ENCODE results near the gene GRK4. TPM values are rescaled to one million over a fixed set of nuclear protein-coding genes. Genes with fewer than 3 reads are reported as not detected.

Gene GRK4
- total RNA-seq, 1 donor from 2014 or later, result 14.9 TPM

DNA sequence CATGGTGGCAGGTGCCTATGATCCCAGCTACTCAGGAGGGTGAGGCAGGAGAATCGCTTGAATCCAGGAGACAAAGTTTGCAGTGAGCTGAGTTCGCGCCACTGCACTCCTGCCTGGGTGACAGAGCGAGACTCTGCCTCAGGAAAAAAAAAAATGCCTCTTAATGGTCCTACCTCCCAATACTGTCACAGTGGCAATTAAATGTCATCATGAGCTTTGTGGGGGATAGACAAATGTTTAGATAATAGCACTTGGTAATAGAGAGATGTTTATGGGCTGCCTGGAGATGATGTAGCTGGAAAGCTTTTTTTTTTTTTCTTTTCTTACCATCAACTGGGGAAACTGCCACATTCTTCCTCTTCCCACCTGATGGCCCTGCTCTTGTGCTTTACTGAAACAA is 33.0 kb downstream of the GRK4 start:
- H3K27me3 Mint-ChIP-seq, result no peaks in the 10 kb centered on the region
- DNase-seq (ENCODE audit: low spot score, unreplicated experiment), result no peak

GRCh38 chr4:3007724-3008123 is 44.4 kb downstream of the GRK4 start:
- H3K4me1 Mint-ChIP-seq (ENCODE audit: low read depth), result peaks cover 23% of the 10 kb centered on the region
- H3K36me3 Mint-ChIP-seq (ENCODE audit: insufficient read depth), result no peaks in the 10 kb centered on the region
- TF ChIP-seq CTCF (IDR thresholded peaks at IDR 0.05; ENCODE audit: unreplicated experiment), result no peak
- no peak overlapping the region for H3K4me3 Mint-ChIP-seq (ENCODE audit: low read depth)
- no peaks in the 10 kb centered on the region for H3K9me3 Mint-ChIP-seq (ENCODE audit: low read depth)
- no peaks in the 10 kb centered on the region for H3K27me3 Mint-ChIP-seq
- H3K27ac Mint-ChIP-seq, result no peak overlapping the region
- DNase-seq (ENCODE audit: low spot score, unreplicated experiment), result no peak

More for the DNA sequence above, 33.0 kb downstream of the GRK4 start:
- Mint-ChIP-seq H3K4me1 (ENCODE audit: low read depth) (no peaks in the 10 kb centered on the region), H3K4me3 (ENCODE audit: low read depth) (no peak overlapping the region), H3K36me3 (ENCODE audit: insufficient read depth) (peaks cover 1% of the 10 kb centered on the region), H3K27ac (no peak overlapping the region), H3K9me3 (ENCODE audit: low read depth) (no peaks in the 10 kb centered on the region)
- TF ChIP-seq CTCF (IDR thresholded peaks at IDR 0.05; ENCODE audit: unreplicated experiment), result no peak

DNA sequence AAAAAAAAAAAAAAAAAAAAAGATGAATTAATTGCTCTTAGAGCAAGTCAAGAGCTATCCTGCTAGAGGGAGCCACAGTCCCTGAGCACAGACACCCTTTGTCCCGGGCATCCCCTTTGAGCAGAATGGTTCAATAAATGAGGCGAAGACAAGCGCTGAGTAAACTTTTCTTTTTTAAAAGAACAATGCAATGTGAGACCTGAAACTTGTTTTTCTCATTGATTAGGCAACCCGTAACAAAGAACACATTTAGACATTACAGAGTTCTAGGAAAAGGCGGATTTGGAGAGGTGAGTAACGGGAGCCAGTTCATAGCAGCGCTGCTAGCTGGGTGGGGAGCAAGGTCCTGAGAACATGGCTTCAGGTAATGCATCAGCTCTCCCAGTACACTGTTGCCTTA is 46.1 kb downstream of the GRK4 start:
- Mint-ChIP-seq H3K4me3 (ENCODE audit: low read depth) (peak overlapping the region; percentile 20), H3K27me3 (no peaks in the 10 kb centered on the region), H3K4me1 (ENCODE audit: low read depth) (peaks cover 34% of the 10 kb centered on the region), H3K36me3 (ENCODE audit: insufficient read depth) (no peaks in the 10 kb centered on the region), H3K27ac (peak overlapping the region; percentile 90), H3K9me3 (ENCODE audit: low read depth) (no peaks in the 10 kb centered on the region)
- peak; percentile 23 for DNase-seq (ENCODE audit: low spot score, unreplicated experiment)
- peak; percentile 49 for TF ChIP-seq CTCF (IDR thresholded peaks at IDR 0.05; ENCODE audit: unreplicated experiment)

GRCh38 chr4:3010577-3010976 is 47.2 kb downstream of the GRK4 start:
- Mint-ChIP-seq H3K4me1 (ENCODE audit: low read depth) (peaks cover 36% of the 10 kb centered on the region), H3K27me3 (no peaks in the 10 kb centered on the region), H3K27ac (peak overlapping the region; percentile 93), H3K9me3 (ENCODE audit: low read depth) (no peaks in the 10 kb centered on the region), H3K36me3 (ENCODE audit: insufficient read depth) (no peaks in the 10 kb centered on the region), H3K4me3 (ENCODE audit: low read depth) (no peak overlapping the region)
- DNase-seq (ENCODE audit: low spot score, unreplicated experiment), result no peak
- no peak for TF ChIP-seq CTCF (IDR thresholded peaks at IDR 0.05; ENCODE audit: unreplicated experiment)

DNA sequence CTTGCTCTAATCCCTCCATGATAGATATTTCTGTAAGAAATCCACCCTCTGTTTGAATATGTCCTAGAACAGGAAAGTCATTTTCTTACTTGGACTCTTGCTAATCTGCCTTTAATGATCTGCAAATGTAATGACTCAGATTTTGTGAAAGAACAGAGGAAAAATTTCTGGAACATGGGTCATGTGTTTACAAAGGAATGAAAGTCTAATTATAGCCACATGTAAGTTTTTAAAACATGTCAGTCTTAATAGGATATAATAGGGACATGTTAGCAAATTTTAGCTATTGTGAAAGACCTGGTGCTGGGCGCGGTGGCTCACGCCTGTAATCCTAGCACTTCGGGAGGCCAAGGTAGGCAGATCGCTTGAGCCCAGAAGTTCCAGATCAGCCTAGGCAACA is 47.6 kb downstream of the GRK4 start:
- H3K27ac Mint-ChIP-seq, result peak overlapping the region; percentile 93
- H3K4me3 Mint-ChIP-seq (ENCODE audit: low read depth), result no peak overlapping the region
- no peaks in the 10 kb centered on the region for H3K27me3 Mint-ChIP-seq
- DNase-seq (ENCODE audit: low spot score, unreplicated experiment), result no peak
- H3K36me3 Mint-ChIP-seq (ENCODE audit: insufficient read depth), result no peaks in the 10 kb centered on the region
- H3K4me1 Mint-ChIP-seq (ENCODE audit: low read depth), result peaks cover 36% of the 10 kb centered on the region
- H3K9me3 Mint-ChIP-seq (ENCODE audit: low read depth), result no peaks in the 10 kb centered on the region
- no peak for TF ChIP-seq CTCF (IDR thresholded peaks at IDR 0.05; ENCODE audit: unreplicated experiment)

Measured in progenitor cell of endocrine pancreas (in vitro differentiated cells).